HepG2 (cell line): Measurements from ENCODE around the gene ANKRD12.

Source experiments
- RBAK ChIP-seq: sonication (generic); formaldehyde crosslinking; IDR thresholded peaks from 2 replicates; pipeline ENCODE4 v1.5.1; 2020; ENCODE audit warnings: mild to moderate bottlenecking, missing genetic modification reagents
- ZMYM2 ChIP-seq: sonication (generic); formaldehyde crosslinking; IDR thresholded peaks from 2 replicates; pipeline ENCODE4 v1.8.0; 2022; ENCODE audit warnings: mild to moderate bottlenecking, missing genetic modification reagents

GRCh38 chr18:9132628-9133027, 4.0 kb upstream of the ANKRD12 start:
- TF ChIP-seq ZMYM2 (CRISPR knock-in tag) (no peak), RBAK (CRISPR knock-in tag) (no peak)
